ENCODE data around the gene CPT1A. TPM values are rescaled to one million over a fixed set of nuclear protein-coding genes. Genes with fewer than 3 reads are reported as not detected.
"Not testable (repeated sequence)": the region's sequence is repeated elsewhere in the genome, so short reads cannot be mapped to it uniquely, and the experiment has no call there.

Gene CPT1A
- total RNA-seq, 1 experiment from 2014 or later, result 43.6 TPM

GRCh38 chr11:68857037-68857586 lies 15.4 kb upstream of the CPT1A start:
- DNase-seq, result no peak
- Histone ChIP-seq H3K9me3 (no peaks in the 10 kb centered on the region), H3K36me3 (no peaks in the 10 kb centered on the region), H3K4me3 (no peak overlapping the region), H3K27me3 (peaks cover 6% of the 10 kb centered on the region; the same call in 1 of the 2 replicates)

- H3K9me3 ChIP-seq, H3K4me3 ChIP-seq, H3K36me3 ChIP-seq, DNase-seq, H3K27me3 ChIP-seq: not testable (repeated sequence)
Measured at GRCh38 chr11:68856425-68857030, 14.8 kb upstream of the CPT1A start.

GRCh38 chr11:68855205-68855981 lies 13.7 kb upstream of the CPT1A start:
- peaks cover 6% of the 10 kb centered on the region; the same call in 1 of the 2 replicates for H3K27me3 ChIP-seq
- H3K4me3 ChIP-seq, result peak overlapping the region; percentile 35
- peak; percentile 48 for DNase-seq
- H3K36me3 ChIP-seq, result no peaks in the 10 kb centered on the region
- no peaks in the 10 kb centered on the region for H3K9me3 ChIP-seq

GRCh38 chr11:68854273-68854958 lies 12.7 kb upstream of the CPT1A start:
- peak overlapping the region; percentile 35 for H3K4me3 ChIP-seq
- H3K36me3 ChIP-seq, result no peaks in the 10 kb centered on the region
- H3K27me3 ChIP-seq, result peaks cover 6% of the 10 kb centered on the region; the same call in 1 of the 2 replicates
- H3K9me3 ChIP-seq, result no peaks in the 10 kb centered on the region
- no peak for DNase-seq

- Histone ChIP-seq H3K9me3 (no peaks in the 10 kb centered on the region), H3K27me3 (peaks cover 6% of the 10 kb centered on the region; the same call in 1 of the 2 replicates), H3K4me3 (no peak overlapping the region), H3K36me3 (no peaks in the 10 kb centered on the region)
- no peak for DNase-seq
Measured at GRCh38 chr11:68852628-68853027, 10.9 kb upstream of the CPT1A start.

- H3K4me3 ChIP-seq, result no peak overlapping the region
- H3K9me3 ChIP-seq, result no peaks in the 10 kb centered on the region
- H3K27me3 ChIP-seq, result no peaks in the 10 kb centered on the region
- DNase-seq, result no peak
- no peaks in the 10 kb centered on the region for H3K36me3 ChIP-seq
Measured at GRCh38 chr11:68848429-68848828, 6.7 kb upstream of the CPT1A start.

GRCh38 chr11:68847395-68847794 lies 5.7 kb upstream of the CPT1A start:
- Histone ChIP-seq H3K9me3 (no peaks in the 10 kb centered on the region), H3K36me3 (no peaks in the 10 kb centered on the region), H3K4me3 (no peak overlapping the region), H3K27me3 (no peaks in the 10 kb centered on the region)
- no peak for DNase-seq

- peak; percentile 13 for DNase-seq
- H3K9me3 ChIP-seq, result no peaks in the 10 kb centered on the region
- H3K4me3 ChIP-seq, result no peak overlapping the region
- no peaks in the 10 kb centered on the region for H3K27me3 ChIP-seq
- H3K36me3 ChIP-seq, result no peaks in the 10 kb centered on the region
Measured at GRCh38 chr11:68845351-68846002, 3.8 kb upstream of the CPT1A start.

- Histone ChIP-seq H3K9me3 (no peaks in the 10 kb centered on the region), H3K36me3 (peaks cover 3% of the 10 kb centered on the region; the same call in 1 of the 2 replicates), H3K27me3 (no peaks in the 10 kb centered on the region), H3K4me3 (no peak overlapping the region)
- no peak for DNase-seq
Measured at GRCh38 chr11:68844801-68845200, 3.1 kb upstream of the CPT1A start.

GRCh38 chr11:68844376-68844775 lies 2.7 kb upstream of the CPT1A start:
- H3K27me3 ChIP-seq, result no peaks in the 10 kb centered on the region
- H3K9me3 ChIP-seq, result no peaks in the 10 kb centered on the region
- DNase-seq, result no peak
- H3K4me3 ChIP-seq, result no peak overlapping the region
- peaks cover 3% of the 10 kb centered on the region; the same call in 1 of the 2 replicates for H3K36me3 ChIP-seq

- DNase-seq, result no peak
- no peaks in the 10 kb centered on the region for H3K9me3 ChIP-seq
- H3K36me3 ChIP-seq, result peaks cover 3% of the 10 kb centered on the region; the same call in 1 of the 2 replicates
- no peak overlapping the region for H3K4me3 ChIP-seq
- no peaks in the 10 kb centered on the region for H3K27me3 ChIP-seq
Measured at GRCh38 chr11:68843703-68844312, 2.1 kb upstream of the CPT1A start.

GRCh38 chr11:68843052-68843561 lies 1.4 kb upstream of the CPT1A start:
- DNase-seq, result no peak
- no peaks in the 10 kb centered on the region for H3K9me3 ChIP-seq
- no peaks in the 10 kb centered on the region for H3K27me3 ChIP-seq
- H3K36me3 ChIP-seq, result peaks cover 3% of the 10 kb centered on the region
- no peak overlapping the region for H3K4me3 ChIP-seq

- Histone ChIP-seq H3K27me3 (no peaks in the 10 kb centered on the region), H3K9me3 (no peaks in the 10 kb centered on the region), H3K36me3 (peaks cover 7% of the 10 kb centered on the region), H3K4me3 (peak overlapping the region; percentile 49; the same call in 1 of the 2 replicates)
- no peak for DNase-seq
Measured at GRCh38 chr11:68842427-68843051, 823 bp upstream of the CPT1A start.

- Histone ChIP-seq H3K4me3 (peak overlapping the region; percentile 86), H3K36me3 (peaks cover 23% of the 10 kb centered on the region), H3K9me3 (no peaks in the 10 kb centered on the region), H3K27me3 (no peaks in the 10 kb centered on the region)
- DNase-seq, result peak; percentile 73
Measured at GRCh38 chr11:68840661-68841653, 759 bp downstream of the CPT1A start.
